GM12864 (cell line): Measurements from ENCODE around the gene CCR7.
"Not testable (repeated sequence)": the region's sequence is repeated elsewhere in the genome, so short reads cannot be mapped to it uniquely, and the experiment has no call there.

Experiments
- DNase-seq: peaks from one replicate; pipeline ENCODE4 v3.0.0-alpha.2; 2011; ENCODE audit warnings: low read depth
- H3K4me3 ChIP-seq: 2 replicates; pipeline ENCODE4 v1.5.1; 2011; ENCODE audit warnings: mild to moderate bottlenecking, low read depth, low read length, control low read depth
- CTCF ChIP-seq: IDR thresholded peaks from 2 replicates; pipeline ENCODE4 v1.5.1; 2011; ENCODE audit warnings: low read depth, mild to moderate bottlenecking, moderate library complexity, low read length, control low read depth, inconsistent platforms; ENCODE audit errors: missing control alignments

CCR7 gene

DNA sequence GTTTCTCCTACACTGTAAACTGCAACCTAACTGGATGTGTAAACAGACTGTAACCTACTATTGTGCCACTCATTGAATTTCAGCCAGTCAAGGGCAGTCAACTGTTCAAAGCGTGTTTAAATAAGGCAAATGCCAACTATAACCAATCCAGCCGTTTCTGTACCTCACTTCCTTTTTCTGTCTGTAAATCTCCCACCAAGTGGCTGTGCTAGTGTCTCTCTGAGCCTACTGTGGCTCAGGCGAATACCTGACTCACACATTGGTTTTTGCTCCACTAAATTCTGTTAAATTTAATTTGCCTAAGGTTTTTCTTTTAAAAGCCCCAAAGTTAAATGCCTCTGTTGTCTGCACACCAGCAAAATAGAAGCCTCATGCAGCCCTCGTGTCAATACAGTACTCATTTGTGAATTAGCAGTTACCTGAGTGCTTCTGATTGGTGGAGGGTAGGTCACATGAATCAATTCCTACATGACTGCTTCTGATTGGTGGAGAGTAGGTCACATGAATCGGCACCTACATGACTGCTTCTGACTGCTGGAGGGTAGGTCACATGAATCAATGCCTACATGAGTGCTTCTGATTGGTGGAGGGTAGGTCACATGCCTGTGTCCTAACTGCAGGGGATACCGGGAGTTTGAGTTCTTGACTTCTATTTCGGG lies 31.1 kb upstream of the CCR7 start:
- no peak overlapping the region for H3K4me3 ChIP-seq
- DNase-seq = peak; percentile 66
- no peak for TF ChIP-seq CTCF

- H3K4me3 ChIP-seq = no peak overlapping the region
- TF ChIP-seq CTCF = no peak
- DNase-seq = no peak
These were observed 25.5 kb upstream of the CCR7 start for GRCh38 chr17:40590742-40591141.

- H3K4me3 ChIP-seq = no peak overlapping the region
- DNase-seq = no peak
- TF ChIP-seq CTCF = no peak
These were observed 23.3 kb upstream of the CCR7 start for GRCh38 chr17:40588552-40588951.

GRCh38 chr17:40586264-40586663 lies 21.0 kb upstream of the CCR7 start:
- not testable (repeated sequence) for DNase-seq, H3K4me3 ChIP-seq

GRCh38 chr17:40584950-40585349 lies 19.7 kb upstream of the CCR7 start:
- not testable (repeated sequence) for H3K4me3 ChIP-seq, DNase-seq

- TF ChIP-seq CTCF = no peak
- H3K4me3 ChIP-seq = no peak overlapping the region
- DNase-seq = peak; percentile 90
These were observed 17.1 kb upstream of the CCR7 start for GRCh38 chr17:40582328-40582901.

DNA sequence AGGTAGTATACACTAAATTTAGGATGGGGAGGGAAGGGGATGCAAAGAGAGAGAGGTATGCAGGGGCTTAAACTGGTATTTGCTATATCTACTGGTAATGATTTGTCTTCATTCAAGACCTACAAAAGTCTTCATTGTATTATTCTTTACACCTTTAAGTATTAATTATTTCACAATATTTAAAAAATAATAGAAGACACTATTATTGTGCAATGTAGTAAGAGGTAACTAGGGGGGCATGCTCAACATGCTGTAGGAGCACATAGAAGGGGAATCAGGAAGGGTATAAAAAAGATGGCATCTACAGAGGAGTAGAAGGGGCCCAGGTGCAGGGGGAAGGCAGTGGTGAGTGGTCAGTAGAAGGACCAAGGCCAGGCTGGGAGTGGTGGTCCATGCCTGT lies 14.9 kb upstream of the CCR7 start:
- no peak for TF ChIP-seq CTCF
- H3K4me3 ChIP-seq = no peak overlapping the region
- no peak for DNase-seq

DNA sequence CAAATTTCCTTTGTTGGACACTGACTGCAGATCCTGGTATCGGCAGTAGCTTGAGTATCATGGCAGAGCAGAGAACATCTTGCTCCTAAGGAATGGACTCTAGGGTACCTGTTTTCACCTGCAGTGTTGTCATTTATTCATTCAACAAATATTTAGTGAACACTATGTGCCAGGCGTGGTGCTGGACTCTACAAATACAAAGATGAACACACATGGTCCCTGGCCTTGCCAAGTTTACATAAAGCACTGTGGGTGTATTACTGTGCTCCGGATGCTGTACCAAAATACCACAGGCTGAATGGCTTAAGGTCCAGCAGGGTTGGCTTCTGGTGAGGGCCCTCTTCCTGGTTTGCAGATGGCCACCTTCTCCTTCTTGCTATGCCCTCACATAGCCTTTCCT lies 14.2 kb upstream of the CCR7 start:
- no peak overlapping the region for H3K4me3 ChIP-seq
- TF ChIP-seq CTCF = no peak
- DNase-seq = no peak
